ENCODE results near the gene HEXB. TPM values are rescaled to one million over a fixed set of nuclear protein-coding genes. Genes with fewer than 3 reads are reported as not detected.

Gene HEXB
- total and polyA plus RNA-seq, 2 of the 13 experiments (the other 11 are each of a cell fraction or from before 2014, with no cell fraction given), result 100 to 104 TPM

DNA sequence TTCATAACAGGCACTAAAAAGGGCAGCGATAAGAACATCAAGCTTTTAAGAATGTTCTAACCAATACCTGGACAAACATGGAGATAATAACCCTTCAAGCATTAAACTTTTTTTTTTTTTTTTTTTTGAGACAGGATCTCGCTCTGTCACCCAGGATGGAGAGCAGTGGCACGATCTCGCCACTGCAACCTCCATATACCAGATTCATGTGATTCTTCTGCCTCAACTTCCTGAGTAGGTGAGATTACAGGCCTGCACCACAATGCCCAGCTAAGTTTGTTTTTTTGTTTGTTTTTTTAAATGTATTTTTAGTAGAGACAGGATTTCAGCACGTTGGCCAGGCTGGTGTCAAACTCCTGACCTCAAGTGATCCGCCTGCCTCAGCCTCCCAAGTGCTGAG, 29.8 kb upstream of the HEXB start:
- intact Hi-C loops (cut with micrococcal nuclease; ENCODE audit: unreplicated experiment), result no loop called here

DNA sequence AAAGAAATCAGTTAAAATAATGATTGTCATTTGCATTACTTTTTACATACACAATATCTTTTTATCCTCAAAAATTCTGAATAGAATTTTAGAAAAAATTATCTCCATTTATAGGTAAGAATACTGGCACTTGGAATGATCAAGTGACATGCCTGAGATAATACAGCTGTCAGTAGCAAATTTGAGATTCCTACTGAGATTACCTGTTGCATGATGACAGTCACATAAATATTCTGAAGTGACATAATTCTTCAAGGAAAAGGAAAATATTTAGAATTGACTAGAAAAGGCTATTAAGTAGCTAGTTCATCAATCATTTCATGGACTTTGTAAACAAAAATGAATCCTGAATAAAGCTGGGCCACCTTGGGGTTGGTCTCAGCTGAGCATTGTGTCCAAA, 29.3 kb upstream of the HEXB start:
- H3K27me3 ChIP-seq (ENCODE audit: control insufficient read depth in 1 of 2, insufficient read depth in 2 of 2, low read length in 2 of 2), result peaks cover 0 to 14% of the 10 kb centered on the region in 2 experiments; a peak in 2 of 5 replicates
- intact Hi-C loops (cut with micrococcal nuclease; ENCODE audit: unreplicated experiment), result no loop called here
- ChIA-PET CTCF (ENCODE audit: low intra/inter-chr PET ratio, low total read pairs) (no interaction called here), POLR2A (no interaction called here)
- no peak overlapping the region for H3K4me2 ChIP-seq (ENCODE audit: low read depth, low read length)
- H3K36me3 ChIP-seq (replicated peaks in 1 of 2; ENCODE audit: control insufficient read depth in 1 of 2, insufficient read depth in 2 of 2, low read length in 2 of 2), result no peaks in the 10 kb centered on the region
- ATAC-seq (no peak), DNase-seq (ENCODE audit: low spot score) (no peak), FAIRE-seq (no peak)
- no peak overlapping the region for H2AFZ ChIP-seq (ENCODE audit: low read length)
- H3K79me2 ChIP-seq (ENCODE audit: insufficient read depth, low read length), result no peaks in the 10 kb centered on the region
- no peaks in the 10 kb centered on the region for H4K20me1 ChIP-seq (ENCODE audit: insufficient read depth, low read length)
- no peak overlapping the region for H3K4me3 ChIP-seq (replicated peaks in 1 of 3; ENCODE audit: insufficient read depth in 1 of 3, low read depth in 2 of 3, low read length in 3 of 3)
- no peak overlapping the region for H3K9ac ChIP-seq (ENCODE audit: insufficient read depth, low read depth, low read length)
- no peaks in the 10 kb centered on the region for H3K9me3 ChIP-seq (ENCODE audit: low read length)
- BruUV-seq (replicated peaks), result no TSS peak
- H3K4me1 ChIP-seq (ENCODE audit: insufficient read depth, low read length), result 0 out of 2 replicates have a peak, but pooled peaks cover 10% of the 10 kb centered on the region
- H3K27ac ChIP-seq (ENCODE audit: extremely low read length, insufficient read depth, low read length), result no peak overlapping the region
- in situ Hi-C loops (cut with HindIII; ENCODE audit: extremely low pct_ligation_motif_present, low pct_unique_long_range_greater_than_20kb), result no loop called here
- TF ChIP-seq ZNF790 (CRISPR knock-in tag; IDR thresholded peaks at IDR 0.05; ENCODE audit: borderline replicate concordance) (no peak), NCOA2 (CRISPR knock-in tag; IDR thresholded peaks at IDR 0.05) (no peak), SMC3 (IDR thresholded peaks at IDR 0.05; ENCODE audit: low read length) (no peak), ZNF225 (CRISPR knock-in tag; IDR thresholded peaks at IDR 0.05) (no peak)
- TF ChIP-seq, protein P1, sequence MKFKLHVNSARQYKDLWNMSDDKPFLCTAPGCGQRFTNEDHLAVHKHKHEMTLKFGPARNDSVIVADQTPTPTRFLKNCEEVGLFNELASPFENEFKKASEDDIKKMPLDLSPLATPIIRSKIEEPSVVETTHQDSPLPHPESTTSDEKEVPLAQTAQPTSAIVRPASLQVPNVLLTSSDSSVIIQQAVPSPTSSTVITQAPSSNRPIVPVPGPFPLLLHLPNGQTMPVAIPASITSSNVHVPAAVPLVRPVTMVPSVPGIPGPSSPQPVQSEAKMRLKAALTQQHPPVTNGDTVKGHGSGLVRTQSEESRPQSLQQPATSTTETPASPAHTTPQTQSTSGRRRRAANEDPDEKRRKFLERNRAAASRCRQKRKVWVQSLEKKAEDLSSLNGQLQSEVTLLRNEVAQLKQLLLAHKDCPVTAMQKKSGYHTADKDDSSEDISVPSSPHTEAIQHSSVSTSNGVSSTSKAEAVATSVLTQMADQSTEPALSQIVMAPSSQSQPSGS (CRISPR knock-in tag; IDR thresholded peaks at IDR 0.05), result no peak
- TF ChIP-seq, protein P2, sequence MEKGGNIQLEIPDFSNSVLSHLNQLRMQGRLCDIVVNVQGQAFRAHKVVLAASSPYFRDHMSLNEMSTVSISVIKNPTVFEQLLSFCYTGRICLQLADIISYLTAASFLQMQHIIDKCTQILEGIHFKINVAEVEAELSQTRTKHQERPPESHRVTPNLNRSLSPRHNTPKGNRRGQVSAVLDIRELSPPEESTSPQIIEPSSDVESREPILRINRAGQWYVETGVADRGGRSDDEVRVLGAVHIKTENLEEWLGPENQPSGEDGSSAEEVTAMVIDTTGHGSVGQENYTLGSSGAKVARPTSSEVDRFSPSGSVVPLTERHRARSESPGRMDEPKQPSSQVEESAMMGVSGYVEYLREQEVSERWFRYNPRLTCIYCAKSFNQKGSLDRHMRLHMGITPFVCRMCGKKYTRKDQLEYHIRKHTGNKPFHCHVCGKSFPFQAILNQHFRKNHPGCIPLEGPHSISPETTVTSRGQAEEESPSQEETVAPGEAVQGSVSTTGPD (CRISPR knock-in tag; IDR thresholded peaks at IDR 0.05), result no peak

More for the DNA sequence above, 29.8 kb upstream of the HEXB start:
- H3K9ac ChIP-seq (ENCODE audit: insufficient read depth, low read depth, low read length), result no peak overlapping the region
- H4K20me1 ChIP-seq (ENCODE audit: insufficient read depth, low read length), result no peaks in the 10 kb centered on the region
- CTCF ChIA-PET (ENCODE audit: low intra/inter-chr PET ratio, low total read pairs), result no interaction called here
- no peaks in the 10 kb centered on the region for H3K9me3 ChIP-seq (ENCODE audit: low read length)
- FAIRE-seq (no peak), ATAC-seq (no peak), DNase-seq (ENCODE audit: low spot score) (no peak)
- 53% methylated on average over 6 of the region's 6 CpGs for WGBS (ENCODE audit: low lambda C conversion rate)
- no peak overlapping the region for H2AFZ ChIP-seq (ENCODE audit: low read length)
- POLR2A ChIA-PET, result no interaction called here
- H3K36me3 ChIP-seq (replicated peaks in 1 of 2; ENCODE audit: control insufficient read depth in 1 of 2, insufficient read depth in 2 of 2, low read length in 2 of 2), result no peaks in the 10 kb centered on the region
- H3K4me1 ChIP-seq (ENCODE audit: insufficient read depth, low read length), result 0 out of 2 replicates have a peak, but pooled peaks cover 10% of the 10 kb centered on the region
- H3K4me3 ChIP-seq (replicated peaks in 1 of 3; ENCODE audit: insufficient read depth in 1 of 3, low read depth in 2 of 3, low read length in 3 of 3), result no peak overlapping the region
- in situ Hi-C loops (cut with HindIII; ENCODE audit: extremely low pct_ligation_motif_present, low pct_unique_long_range_greater_than_20kb), result no loop called here
- no TSS peak for BruUV-seq (replicated peaks)
- TF ChIP-seq ZFX (CRISPR knock-in tag; IDR thresholded peaks at IDR 0.05; ENCODE audit: low read depth), result no peak
- no peak for TF ChIP-seq SMARCE1 (IDR thresholded peaks at IDR 0.05; ENCODE audit: borderline replicate concordance)
- TF ChIP-seq, protein P3, sequence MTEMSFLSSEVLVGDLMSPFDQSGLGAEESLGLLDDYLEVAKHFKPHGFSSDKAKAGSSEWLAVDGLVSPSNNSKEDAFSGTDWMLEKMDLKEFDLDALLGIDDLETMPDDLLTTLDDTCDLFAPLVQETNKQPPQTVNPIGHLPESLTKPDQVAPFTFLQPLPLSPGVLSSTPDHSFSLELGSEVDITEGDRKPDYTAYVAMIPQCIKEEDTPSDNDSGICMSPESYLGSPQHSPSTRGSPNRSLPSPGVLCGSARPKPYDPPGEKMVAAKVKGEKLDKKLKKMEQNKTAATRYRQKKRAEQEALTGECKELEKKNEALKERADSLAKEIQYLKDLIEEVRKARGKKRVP (CRISPR knock-in tag; IDR thresholded peaks at IDR 0.05), result no peak
- TF ChIP-seq ZNF879 (CRISPR knock-in tag; IDR thresholded peaks at IDR 0.05), result no peak
- TF ChIP-seq, protein P4, sequence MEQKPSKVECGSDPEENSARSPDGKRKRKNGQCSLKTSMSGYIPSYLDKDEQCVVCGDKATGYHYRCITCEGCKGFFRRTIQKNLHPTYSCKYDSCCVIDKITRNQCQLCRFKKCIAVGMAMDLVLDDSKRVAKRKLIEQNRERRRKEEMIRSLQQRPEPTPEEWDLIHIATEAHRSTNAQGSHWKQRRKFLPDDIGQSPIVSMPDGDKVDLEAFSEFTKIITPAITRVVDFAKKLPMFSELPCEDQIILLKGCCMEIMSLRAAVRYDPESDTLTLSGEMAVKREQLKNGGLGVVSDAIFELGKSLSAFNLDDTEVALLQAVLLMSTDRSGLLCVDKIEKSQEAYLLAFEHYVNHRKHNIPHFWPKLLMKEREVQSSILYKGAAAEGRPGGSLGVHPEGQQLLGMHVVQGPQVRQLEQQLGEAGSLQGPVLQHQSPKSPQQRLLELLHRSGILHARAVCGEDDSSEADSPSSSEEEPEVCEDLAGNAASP (CRISPR knock-in tag; IDR thresholded peaks at IDR 0.05; ENCODE audit: borderline replicate concordance), result no peak
- TF ChIP-seq DNMT3B (CRISPR knock-in tag; conservative IDR thresholded peaks at IDR 0.05), result no peak
- no peak for TF ChIP-seq KLF13 (CRISPR knock-in tag; IDR thresholded peaks at IDR 0.05)
- TF ChIP-seq SIN3B (IDR thresholded peaks at IDR 0.05; ENCODE audit: low read length), result no peak
- no peak for TF ChIP-seq ZC3H4 (CRISPR knock-in tag; IDR thresholded peaks at IDR 0.05; ENCODE audit: borderline replicate concordance)
- TF ChIP-seq SMYD3 (CRISPR knock-in tag; IDR thresholded peaks at IDR 0.05), result no peak
- TF ChIP-seq ZNF263 (CRISPR knock-in tag; IDR thresholded peaks at IDR 0.05), result no peak
- H3K27me3 ChIP-seq (ENCODE audit: control insufficient read depth in 1 of 2, insufficient read depth in 2 of 2, low read length in 2 of 2), result peaks cover 0 to 14% of the 10 kb centered on the region in 2 experiments; a peak in 2 of 5 replicates
- H3K27ac ChIP-seq (ENCODE audit: extremely low read length, insufficient read depth, low read length), result no peak overlapping the region
- no peaks in the 10 kb centered on the region for H3K79me2 ChIP-seq (ENCODE audit: insufficient read depth, low read length)
- no peak overlapping the region for H3K4me2 ChIP-seq (ENCODE audit: low read depth, low read length)

Data from HepG2 (cell line).